RWPE1 (cell line): ENCODE results near the gene NFATC1.

Source experiments
- CTCF ChIA-PET: fragments of 350-600 bp; sonication (Branson Sonifier 250); formaldehyde crosslinking; extraction: SDS; loops from one replicate; lab custom pipeline; 2021; lab: Yijun Ruan, JAX
- POLR2A ChIA-PET: fragments of 400-600 bp; formaldehyde crosslinking; extraction: SDS; loops from one replicate; lab custom pipeline; 2020; ENCODE audit warnings: antibody characterized with exemption; ENCODE audit not compliant: low non-redundant PET; lab: Yijun Ruan, JAX
- DNase-seq: peaks from one replicate; pipeline ENCODE4 v3.0.0; 2012; ENCODE audit warnings: low spot score
- H3K27ac ChIP-seq: fragments of 450-650 bp; 2 replicates; pipeline ENCODE4 v1.5.1; 2017
- TF ChIP-seq, protein P1 (sequence below): fragments of 450-650 bp; conservative IDR thresholded peaks from 2 replicates; pipeline ENCODE4 v1.5.1; 2017; ENCODE audit warnings: low read depth, mild to moderate bottlenecking

Gene NFATC1

DNA sequence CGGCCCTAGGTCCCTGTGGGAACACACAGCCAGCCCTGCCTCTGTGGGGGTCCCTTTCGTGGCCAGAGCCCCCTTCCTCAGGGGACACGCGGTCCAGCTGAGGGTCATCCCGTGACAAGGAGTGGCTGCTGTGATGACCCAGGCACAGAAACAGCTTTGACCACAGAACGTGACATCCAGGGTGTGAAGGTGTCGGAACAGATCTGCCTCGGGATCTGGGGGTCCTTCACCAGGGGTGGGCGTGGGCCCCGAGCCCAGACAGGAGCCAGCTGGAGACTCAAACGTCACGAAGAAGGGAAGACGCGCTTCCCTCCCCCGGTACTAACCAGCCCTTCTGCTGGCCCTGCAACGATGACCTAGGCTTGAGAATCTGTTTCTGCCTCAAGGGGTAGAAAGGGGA lies 75.9 kb downstream of the NFATC1 start:
- no peak for DNase-seq
- TF ChIP-seq, protein P1, sequence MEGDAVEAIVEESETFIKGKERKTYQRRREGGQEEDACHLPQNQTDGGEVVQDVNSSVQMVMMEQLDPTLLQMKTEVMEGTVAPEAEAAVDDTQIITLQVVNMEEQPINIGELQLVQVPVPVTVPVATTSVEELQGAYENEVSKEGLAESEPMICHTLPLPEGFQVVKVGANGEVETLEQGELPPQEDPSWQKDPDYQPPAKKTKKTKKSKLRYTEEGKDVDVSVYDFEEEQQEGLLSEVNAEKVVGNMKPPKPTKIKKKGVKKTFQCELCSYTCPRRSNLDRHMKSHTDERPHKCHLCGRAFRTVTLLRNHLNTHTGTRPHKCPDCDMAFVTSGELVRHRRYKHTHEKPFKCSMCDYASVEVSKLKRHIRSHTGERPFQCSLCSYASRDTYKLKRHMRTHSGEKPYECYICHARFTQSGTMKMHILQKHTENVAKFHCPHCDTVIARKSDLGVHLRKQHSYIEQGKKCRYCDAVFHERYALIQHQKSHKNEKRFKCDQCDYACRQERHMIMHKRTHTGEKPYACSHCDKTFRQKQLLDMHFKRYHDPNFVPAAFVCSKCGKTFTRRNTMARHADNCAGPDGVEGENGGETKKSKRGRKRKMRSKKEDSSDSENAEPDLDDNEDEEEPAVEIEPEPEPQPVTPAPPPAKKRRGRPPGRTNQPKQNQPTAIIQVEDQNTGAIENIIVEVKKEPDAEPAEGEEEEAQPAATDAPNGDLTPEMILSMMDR: no peak
- CTCF ChIA-PET: no interaction called here
- H3K27ac ChIP-seq: no peak overlapping the region
- POLR2A ChIA-PET: no interaction called here

- CTCF ChIA-PET: no interaction called here
- DNase-seq: no peak
- no peak overlapping the region for H3K27ac ChIP-seq
- TF ChIP-seq, protein P1: no peak
- POLR2A ChIA-PET: no interaction called here
These were observed 76.4 kb downstream of the NFATC1 start for GRCh38 chr18:79472176-79472575.

DNA sequence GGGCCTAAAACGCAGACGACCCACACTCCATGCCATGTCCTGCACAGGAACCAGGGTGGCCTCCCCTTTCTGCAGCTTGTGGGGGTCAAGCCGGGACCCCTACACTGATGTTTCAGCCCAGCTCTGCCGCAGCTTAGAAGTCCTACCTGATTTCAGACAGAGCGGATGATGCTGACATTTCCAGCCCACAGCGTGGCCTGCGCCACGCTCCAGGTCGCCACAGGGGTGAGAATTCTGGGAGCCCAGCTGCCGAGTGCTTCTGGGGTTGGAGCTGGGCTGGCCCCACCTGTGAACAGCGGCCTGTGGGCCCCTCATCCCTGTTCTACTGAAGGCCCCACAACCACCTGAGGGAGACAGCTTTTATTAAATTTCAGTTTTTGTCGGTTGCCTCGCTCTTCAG lies 77.2 kb downstream of the NFATC1 start:
- no peak for DNase-seq
- ChIA-PET CTCF (no interaction called here), POLR2A (no interaction called here)
- TF ChIP-seq, protein P1: no peak
- H3K27ac ChIP-seq: no peak overlapping the region

DNA sequence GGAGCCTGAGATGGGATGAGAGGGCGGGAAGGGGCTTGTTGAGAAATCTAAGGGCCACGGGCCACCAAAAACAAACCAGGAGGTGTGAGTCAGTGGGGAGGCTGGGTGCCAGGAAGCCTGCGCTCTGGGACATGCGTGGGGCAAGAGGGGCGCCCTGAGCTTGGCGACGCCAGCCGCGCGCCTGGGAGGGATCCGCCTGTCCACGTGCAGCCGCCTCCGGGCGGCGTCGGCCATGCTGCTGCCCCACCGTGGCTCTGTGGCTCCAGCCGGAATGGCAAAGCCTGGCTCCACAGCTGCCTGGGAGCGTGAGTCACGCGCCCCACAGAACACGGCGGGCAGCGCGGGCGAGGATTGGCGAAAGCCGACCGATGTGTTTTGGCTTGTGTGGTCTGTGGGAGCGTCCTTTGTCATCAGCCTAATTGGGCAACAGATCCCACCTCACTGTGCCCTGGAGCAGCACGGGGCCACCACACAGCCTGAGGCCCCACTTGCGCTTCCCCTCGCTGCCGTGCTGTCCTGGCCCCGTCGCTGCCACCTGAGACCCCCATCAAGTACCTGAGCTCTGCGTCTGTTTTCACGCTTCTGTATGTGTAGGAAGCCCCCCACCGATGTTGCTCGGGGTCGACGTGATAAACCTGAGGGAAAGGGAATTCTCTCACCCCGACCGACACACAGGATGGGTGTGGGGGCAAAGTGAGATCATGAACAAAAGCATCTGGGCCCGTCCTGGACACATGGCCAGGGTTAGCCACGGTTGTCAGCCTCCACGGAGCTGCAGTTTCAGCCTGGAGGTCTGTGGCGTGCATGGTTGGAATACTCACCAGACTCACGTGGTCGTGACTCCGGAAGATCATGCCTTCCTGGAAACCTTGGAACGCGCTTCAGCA lies 80.5 kb downstream of the NFATC1 start:
- POLR2A ChIA-PET: no interaction called here
- no peak overlapping the region for H3K27ac ChIP-seq
- no peak for DNase-seq
- CTCF ChIA-PET: no interaction called here
- TF ChIP-seq, protein P1: no peak

DNA sequence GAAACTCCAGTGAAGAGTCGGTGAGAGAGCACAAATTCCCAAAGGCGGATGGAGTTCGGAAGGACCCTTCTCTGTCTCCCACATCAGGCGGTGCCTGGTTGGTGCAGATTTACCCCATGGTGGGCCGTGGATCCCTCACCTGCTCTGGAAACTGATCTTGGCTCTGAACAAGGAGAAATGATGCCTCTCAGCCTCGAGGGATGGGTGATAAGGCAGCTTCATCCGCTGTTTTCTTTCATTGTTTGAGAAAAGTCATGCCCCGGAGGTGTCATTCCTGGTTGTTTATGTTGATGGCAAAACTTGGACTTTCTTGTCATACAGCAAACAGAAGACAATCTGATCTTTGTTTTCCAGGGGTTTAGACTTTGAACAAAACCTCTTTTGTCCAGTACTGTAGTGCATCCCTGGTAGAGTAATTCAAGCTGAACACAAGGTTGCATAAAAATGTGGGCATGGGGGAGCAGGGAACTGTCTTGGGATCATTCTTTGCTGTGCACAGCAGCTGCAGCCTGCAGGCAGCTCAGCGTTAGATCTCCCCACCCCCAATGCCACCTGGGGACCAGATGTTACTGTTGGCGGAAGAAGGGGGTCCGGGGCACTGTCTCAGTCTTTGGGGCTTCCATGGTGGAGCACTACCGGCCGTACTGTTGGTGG lies 81.3 kb downstream of the NFATC1 start:
- POLR2A ChIA-PET: no interaction called here
- H3K27ac ChIP-seq: no peak overlapping the region
- TF ChIP-seq, protein P1: no peak
- DNase-seq: no peak
- CTCF ChIA-PET: no interaction called here

DNA sequence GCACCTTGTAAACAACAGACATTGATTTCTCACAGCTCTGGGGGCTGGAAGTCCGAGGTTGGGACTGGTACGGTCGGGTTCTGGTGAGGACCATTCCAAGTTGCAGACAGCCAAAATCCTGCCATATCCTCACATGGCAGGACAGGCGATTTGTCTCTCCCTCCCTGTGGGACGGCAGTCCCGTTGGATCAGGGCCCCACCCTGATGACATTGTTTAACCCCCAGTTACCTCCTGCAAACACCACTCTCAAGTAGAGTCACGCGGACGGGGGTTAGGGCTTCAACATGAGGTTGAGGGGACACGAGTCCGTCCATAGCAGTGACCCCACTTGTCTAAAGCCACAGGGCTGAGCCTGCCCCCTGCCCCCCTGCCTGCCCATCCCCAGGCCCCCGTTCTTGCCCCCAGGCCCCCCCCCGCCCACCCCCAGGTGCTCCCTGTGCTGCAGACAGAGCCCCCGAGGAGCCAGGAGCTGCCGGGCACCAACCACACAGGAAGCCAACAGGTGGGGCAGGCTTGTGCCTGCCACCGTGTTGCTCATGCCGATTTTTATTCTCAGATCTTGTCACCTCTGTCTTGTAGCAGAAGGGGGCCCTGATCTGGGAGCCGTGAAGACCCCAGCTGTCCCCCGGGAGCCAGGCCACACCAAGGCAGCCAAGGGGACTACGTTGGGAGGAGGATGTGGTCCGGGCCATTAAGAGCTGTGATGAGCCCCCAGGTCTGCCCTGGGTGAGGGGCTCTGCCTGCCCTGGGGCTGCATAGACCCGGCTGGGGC lies 82.2 kb downstream of the NFATC1 start:
- no peak overlapping the region for H3K27ac ChIP-seq
- CTCF ChIA-PET: no interaction called here
- no peak for DNase-seq
- POLR2A ChIA-PET: no interaction called here
- TF ChIP-seq, protein P1: no peak
